Liver (tissue), 9 donors: ENCODE measurements around the gene GOLGA6L6. TPM values are rescaled to one million over a fixed set of nuclear protein-coding genes. Genes with fewer than 3 reads are reported as not detected.
"Not testable (repeated sequence)": the region's sequence is repeated elsewhere in the genome, so short reads cannot be mapped to it uniquely, and the experiment has no call there.

Experiments used
- DNase-seq: peaks from one replicate; pipeline ENCODE4 v3.0.0-alpha.2; 2017; ENCODE audit warnings: low spot score
- H3K27ac ChIP-seq, 2 donors: one replicate each; pipeline ENCODE4 v1.7.0; 2013; ENCODE audit warnings: inconsistent platforms in 2 of 2, low read length in 2 of 2, control low read depth in 1 of 2, low read depth in 1 of 2, mild to moderate bottlenecking in 1 of 2
- H3K27me3 ChIP-seq, 4 donors: one replicate each; pipeline versions ENCODE4 v1.6.1 to v1.7.0; 2013; ENCODE audit warnings: low read length in 3 of 4, inconsistent platforms in 1 of 4, mild to moderate bottlenecking in 1 of 4, moderate library complexity in 1 of 4; ENCODE audit not compliant: control insufficient read depth in 4 of 4, insufficient read depth in 4 of 4
- H3K36me3 ChIP-seq, 4 donors: one replicate each; pipeline versions ENCODE4 v1.6.1 to v1.7.0; 2013; ENCODE audit warnings: low read length in 3 of 4, mild to moderate bottlenecking in 3 of 4, low read depth in 1 of 4, moderate library complexity in 1 of 4; ENCODE audit not compliant: control insufficient read depth in 4 of 4, insufficient read depth in 3 of 4
- H3K4me1 ChIP-seq, 4 donors: one replicate each; pipeline versions ENCODE4 v1.6.1 to v1.7.0; 2013; ENCODE audit warnings: low read length in 3 of 4, mild to moderate bottlenecking in 3 of 4, moderate library complexity in 1 of 4; ENCODE audit not compliant: control insufficient read depth in 4 of 4, insufficient read depth in 4 of 4
- H3K4me3 ChIP-seq, 3 donors: one replicate each; pipeline versions ENCODE4 v1.6.1 to v1.7.0; 2013; ENCODE audit warnings: low read length in 3 of 3, control low read depth in 1 of 3, low read depth in 1 of 3, mild to moderate bottlenecking in 1 of 3
- H3K9ac ChIP-seq, 2 donors: one replicate each; pipeline ENCODE4 v1.7.0; 2013; ENCODE audit warnings: low read length in 2 of 2, mild to moderate bottlenecking in 2 of 2, moderate library complexity in 2 of 2, control low read depth in 1 of 2, low read depth in 1 of 2
- H3K9me3 ChIP-seq, 4 donors: one replicate each; pipeline versions ENCODE4 v1.6.1 to v1.7.0; 2013; ENCODE audit warnings: low read length in 3 of 4; ENCODE audit not compliant: control insufficient read depth in 4 of 4
- WGBS: extraction: QIAGEN DNeasy Blood & Tissue Kit; methylation state at CpG from one replicate; pipeline ENCODE4 v1.1.7; 2013; 5-methylcytosine and 5-hydroxymethylcytosine counted together
- polyA plus RNA-seq, 2 donors: library from polyadenylated mRNA; stranded (reverse) in 1 of 2; unstranded in 1 of 2; fragments of 200-250 nt in 1 of 2; fragments of >200 nt in 1 of 2; fragmentation: Nextera tagmentation in 1 of 2; extraction: Ambion mirVana in 1 of 2; gene quantifications; one replicate each; pipeline versions ENCODE4 v1.2.1 to v1.2.3, GENCODE V29; 2013 to 2015
- total RNA-seq, 2 donors: library from RNA; depleted of rRNA; stranded (reverse); fragments of >200 nt; gene quantifications; one replicate each; pipeline ENCODE4 v1.2.3, GENCODE V29; 2014
- donor health status: healthy.
- donor health status: healthy.
- donor health status: healthy.
- donor health status: healthy.
- donor health status: healthy.

The GOLGA6L6 gene
- total RNA-seq: not detected
- not detected for polyA plus RNA-seq

GRCh38 chr15:20541700-20542099 lies at the start of gene GOLGA6L6:
Gene GOLGA6L6, minus strand, starts transcription at chr15:20541800. Its CDS starts 91 bp downstream, at chr15:20541709.
- not testable (repeated sequence) for H3K9ac ChIP-seq, H3K4me3 ChIP-seq, H3K27me3 ChIP-seq, H3K4me1 ChIP-seq, DNase-seq, H3K9me3 ChIP-seq, H3K36me3 ChIP-seq, H3K27ac ChIP-seq
- 74% methylated on average over 4 of the region's 7 CpGs for WGBS

- H3K9ac ChIP-seq, H3K4me1 ChIP-seq, H3K36me3 ChIP-seq, H3K9me3 ChIP-seq, DNase-seq, H3K27me3 ChIP-seq, H3K27ac ChIP-seq, H3K4me3 ChIP-seq: not testable (repeated sequence)
- no CpG with 5 or more reads among the region's 2 CpGs for whole genome bisulfite sequencing
Observed at GRCh38 chr15:20590069-20590468, 48.5 kb upstream of the GOLGA6L6 start.

- H3K36me3 ChIP-seq, H3K4me1 ChIP-seq, H3K9ac ChIP-seq, H3K9me3 ChIP-seq, H3K27ac ChIP-seq, H3K27me3 ChIP-seq, H3K4me3 ChIP-seq, DNase-seq: not testable (repeated sequence)
- WGBS: 77% methylated on average over 2 of the region's 3 CpGs
Observed at GRCh38 chr15:20586821-20587220, 45.2 kb upstream of the GOLGA6L6 start.

GRCh38 chr15:20582726-20583115 lies 41.1 kb upstream of the GOLGA6L6 start:
- H3K4me3 ChIP-seq, H3K27ac ChIP-seq, H3K27me3 ChIP-seq, H3K9me3 ChIP-seq, DNase-seq, H3K9ac ChIP-seq, H3K4me1 ChIP-seq, H3K36me3 ChIP-seq: not testable (repeated sequence)
- 59% methylated on average over 7 of the region's 18 CpGs for WGBS

GRCh38 chr15:20582109-20582725 lies 40.6 kb upstream of the GOLGA6L6 start:
- not testable (repeated sequence) for DNase-seq, H3K4me3 ChIP-seq, H3K27ac ChIP-seq, H3K9ac ChIP-seq, H3K27me3 ChIP-seq, H3K4me1 ChIP-seq, H3K36me3 ChIP-seq, H3K9me3 ChIP-seq
- WGBS: 53% methylated on average over 11 of the region's 39 CpGs

- not testable (repeated sequence) for H3K27me3 ChIP-seq, DNase-seq, H3K4me3 ChIP-seq
Observed at GRCh38 chr15:20581261-20582108, 39.9 kb upstream of the GOLGA6L6 start.

GRCh38 chr15:20579662-20580061 lies 38.1 kb upstream of the GOLGA6L6 start:
- H3K27ac ChIP-seq, H3K4me1 ChIP-seq, DNase-seq, H3K36me3 ChIP-seq, H3K9ac ChIP-seq, H3K27me3 ChIP-seq, H3K9me3 ChIP-seq, H3K4me3 ChIP-seq: not testable (repeated sequence)
- 89% methylated on average over 11 of the region's 14 CpGs for WGBS

More at GRCh38 chr15:20581261-20582108, 39.9 kb upstream of the GOLGA6L6 start:
- not testable (repeated sequence) for H3K36me3 ChIP-seq, H3K4me1 ChIP-seq, H3K27ac ChIP-seq, H3K9ac ChIP-seq, H3K9me3 ChIP-seq
- 63% methylated on average over 13 of the region's 62 CpGs for WGBS

- H3K4me3 ChIP-seq, H3K27me3 ChIP-seq, DNase-seq: not testable (repeated sequence)
Observed at GRCh38 chr15:20551289-20551688, 9.7 kb upstream of the GOLGA6L6 start.

More at GRCh38 chr15:20551289-20551688, 9.7 kb upstream of the GOLGA6L6 start:
- H3K27ac ChIP-seq, H3K36me3 ChIP-seq, H3K4me1 ChIP-seq, H3K9me3 ChIP-seq, H3K9ac ChIP-seq: not testable (repeated sequence)
- 93% methylated on average over 6 of the region's 19 CpGs for WGBS
